H1 (cell line): ENCODE measurements around the gene LSM5. TPM values are rescaled to one million over a fixed set of nuclear protein-coding genes. Genes with fewer than 3 reads are reported as not detected.

Experiments
- BRCA1 ChIP-seq: IDR thresholded peaks from 2 replicates; pipeline ENCODE4 v1.6.1; 2012; ENCODE audit warnings: low read depth, low read length, improper control_type of control experiment
- EGR1 ChIP-seq: IDR thresholded peaks from 2 replicates; pipeline ENCODE4 v1.6.1; 2011; ENCODE audit warnings: low read depth, low read length, borderline replicate concordance
- KDM4A ChIP-seq: IDR thresholded peaks from one replicate; pipeline ENCODE4 v1.7.1; 2012; ENCODE audit warnings: low read depth, mild to moderate bottlenecking, moderate library complexity, low read length, inconsistent platforms; ENCODE audit not compliant: severe bottlenecking
- NRF1 ChIP-seq: IDR thresholded peaks from 2 replicates; pipeline ENCODE4 v1.6.1; 2011; ENCODE audit warnings: mild to moderate bottlenecking, low read depth, low read length, improper control_type of control experiment
- SAP30 ChIP-seq: fragments of 300-600 bp; sonication (generic); IDR thresholded peaks from 2 replicates; pipeline ENCODE4 v1.7.1; 2012; ENCODE audit warnings: low read length, moderate library complexity, mild to moderate bottlenecking, inconsistent platforms; ENCODE audit not compliant: insufficient read depth, insufficient replicate concordance
- SIN3A ChIP-seq, 2 experiments: IDR thresholded peaks in 1 of 2; conservative IDR thresholded peaks in 1 of 2; 2 replicates each; pipeline ENCODE4 v1.6.1; 2011 to 2012; ENCODE audit warnings: low read length in 2 of 2, improper control_type of control experiment in 1 of 2, low read depth in 1 of 2, mild to moderate bottlenecking in 1 of 2
- TBP ChIP-seq: IDR thresholded peaks from 2 replicates; pipeline ENCODE4 v1.6.1; 2011; ENCODE audit warnings: low read depth, low read length, improper control_type of control experiment
- polyA plus RNA-seq, 7 experiments: library from polyadenylated mRNA; depleted of rRNA in 3 of 7; stranded (reverse) in 5 of 7; unstranded in 2 of 7; fragments of >200 nt in 5 of 7; fragments of 200-250 nt in 2 of 7; gene quantifications; 1 replicate in 5 of 7; 2 replicates in 1 of 7; 4 replicates in 1 of 7; pipeline versions ENCODE4 v1.2.1 to v1.2.3, GENCODE V29; 2011 to 2013; ENCODE audit warnings: missing spikeins in 2 of 7, mixed read lengths in 2 of 7
- total RNA-seq: library from RNA; stranded (reverse); fragmentation: NEBNext Ultra II Directional; extraction: Animal tissue kit (Norgen Biotek cat#: 25700); gene quantifications from 2 replicates; pipeline ENCODE4 v1.2.1, GENCODE V29; 2021

Gene LSM5
- total and polyA plus RNA-seq, 2 of the 8 experiments (the other 6 are each of a cell fraction or from before 2014, with no cell fraction given), result 58.9 to 103 TPM

GRCh38 chr7:32536585-32536984 is 46.4 kb upstream of the LSM5 start (continued):
- no peak for TF ChIP-seq NRF1
- TF ChIP-seq BRCA1, result no peak
- TF ChIP-seq SAP30, result no peak
- no peak for TF ChIP-seq TBP
- no peak for TF ChIP-seq EGR1
- TF ChIP-seq KDM4A, result no peak
- no peak for TF ChIP-seq SIN3A (conservative IDR thresholded peaks at IDR 0.05 in 1 of 2, IDR thresholded peaks at IDR 0.05 in 1 of 2; ENCODE audit: low read depth in 1 of 2, low read length in 2 of 2)
